GM13977 (cell line): ENCODE measurements around the gene MARCHF9.

Experiments
- DNase-seq: peaks from one replicate; pipeline ENCODE4 v3.0.0; 2012; ENCODE audit warnings: low spot score
- in situ Hi-C: fragments of 300-500 bp; cut with MboI; formaldehyde crosslinking; loops from one replicate; pipeline ENCODE4 v1.12.0; 2022; ENCODE audit warnings: low sequenced_read_pairs, low pct_unique_long_range_greater_than_20kb, mixed read lengths, inconsistent platforms; ENCODE audit not compliant: unreplicated experiment
- TF ChIP-seq, protein P1 (sequence below): IDR thresholded peaks from 2 replicates; pipeline ENCODE4 v1.5.1; 2012; ENCODE audit warnings: mild to moderate bottlenecking, control low read depth; ENCODE audit not compliant: insufficient read depth; ENCODE audit errors: extremely low read depth, missing control alignments

MARCHF9 gene

GRCh38 chr12:57730336-57731067 is 24.4 kb upstream of the MARCHF9 start:
- no peak for DNase-seq
- in situ Hi-C loops, result no loop called here
- TF ChIP-seq, protein P1, sequence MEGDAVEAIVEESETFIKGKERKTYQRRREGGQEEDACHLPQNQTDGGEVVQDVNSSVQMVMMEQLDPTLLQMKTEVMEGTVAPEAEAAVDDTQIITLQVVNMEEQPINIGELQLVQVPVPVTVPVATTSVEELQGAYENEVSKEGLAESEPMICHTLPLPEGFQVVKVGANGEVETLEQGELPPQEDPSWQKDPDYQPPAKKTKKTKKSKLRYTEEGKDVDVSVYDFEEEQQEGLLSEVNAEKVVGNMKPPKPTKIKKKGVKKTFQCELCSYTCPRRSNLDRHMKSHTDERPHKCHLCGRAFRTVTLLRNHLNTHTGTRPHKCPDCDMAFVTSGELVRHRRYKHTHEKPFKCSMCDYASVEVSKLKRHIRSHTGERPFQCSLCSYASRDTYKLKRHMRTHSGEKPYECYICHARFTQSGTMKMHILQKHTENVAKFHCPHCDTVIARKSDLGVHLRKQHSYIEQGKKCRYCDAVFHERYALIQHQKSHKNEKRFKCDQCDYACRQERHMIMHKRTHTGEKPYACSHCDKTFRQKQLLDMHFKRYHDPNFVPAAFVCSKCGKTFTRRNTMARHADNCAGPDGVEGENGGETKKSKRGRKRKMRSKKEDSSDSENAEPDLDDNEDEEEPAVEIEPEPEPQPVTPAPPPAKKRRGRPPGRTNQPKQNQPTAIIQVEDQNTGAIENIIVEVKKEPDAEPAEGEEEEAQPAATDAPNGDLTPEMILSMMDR, result no peak

DNA sequence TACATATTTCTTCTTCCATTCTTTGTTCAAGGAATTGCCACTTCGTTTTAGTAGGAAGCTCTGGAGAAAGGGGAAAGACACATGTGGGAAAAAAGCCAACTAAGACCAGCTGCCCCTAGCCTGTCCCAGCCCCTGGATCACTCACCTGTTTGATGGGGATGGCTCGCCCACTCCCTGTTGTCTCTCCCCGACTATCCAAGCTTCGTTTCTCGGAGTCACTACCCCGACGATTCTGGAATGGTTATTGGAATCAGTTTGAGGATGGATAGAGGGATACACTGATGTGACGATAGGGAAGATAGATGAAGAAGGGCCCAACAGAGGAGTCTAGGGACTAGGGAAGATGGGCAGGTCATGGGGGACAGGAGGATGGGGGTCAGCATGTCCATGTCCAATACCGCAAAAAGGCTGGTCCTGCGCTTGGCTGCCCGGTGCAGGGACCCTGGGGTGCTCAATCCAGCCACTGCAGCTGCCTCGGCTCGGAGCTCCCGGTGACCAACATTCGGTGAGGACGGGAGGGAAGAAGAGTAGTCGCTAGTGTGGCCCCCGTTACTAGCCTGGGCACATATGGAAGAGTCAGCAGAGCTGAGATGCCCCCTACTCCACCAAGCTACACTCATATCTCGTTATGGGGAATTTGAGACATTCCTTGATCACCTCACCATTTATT is 23.4 kb upstream of the MARCHF9 start:
- TF ChIP-seq, protein P1, result no peak
- no peak for DNase-seq
- in situ Hi-C loops, result no loop called here

GRCh38 chr12:57732270-57732669 is 22.6 kb upstream of the MARCHF9 start:
- TF ChIP-seq, protein P1, result no peak
- no peak for DNase-seq
- in situ Hi-C loops, result no loop called here

DNA sequence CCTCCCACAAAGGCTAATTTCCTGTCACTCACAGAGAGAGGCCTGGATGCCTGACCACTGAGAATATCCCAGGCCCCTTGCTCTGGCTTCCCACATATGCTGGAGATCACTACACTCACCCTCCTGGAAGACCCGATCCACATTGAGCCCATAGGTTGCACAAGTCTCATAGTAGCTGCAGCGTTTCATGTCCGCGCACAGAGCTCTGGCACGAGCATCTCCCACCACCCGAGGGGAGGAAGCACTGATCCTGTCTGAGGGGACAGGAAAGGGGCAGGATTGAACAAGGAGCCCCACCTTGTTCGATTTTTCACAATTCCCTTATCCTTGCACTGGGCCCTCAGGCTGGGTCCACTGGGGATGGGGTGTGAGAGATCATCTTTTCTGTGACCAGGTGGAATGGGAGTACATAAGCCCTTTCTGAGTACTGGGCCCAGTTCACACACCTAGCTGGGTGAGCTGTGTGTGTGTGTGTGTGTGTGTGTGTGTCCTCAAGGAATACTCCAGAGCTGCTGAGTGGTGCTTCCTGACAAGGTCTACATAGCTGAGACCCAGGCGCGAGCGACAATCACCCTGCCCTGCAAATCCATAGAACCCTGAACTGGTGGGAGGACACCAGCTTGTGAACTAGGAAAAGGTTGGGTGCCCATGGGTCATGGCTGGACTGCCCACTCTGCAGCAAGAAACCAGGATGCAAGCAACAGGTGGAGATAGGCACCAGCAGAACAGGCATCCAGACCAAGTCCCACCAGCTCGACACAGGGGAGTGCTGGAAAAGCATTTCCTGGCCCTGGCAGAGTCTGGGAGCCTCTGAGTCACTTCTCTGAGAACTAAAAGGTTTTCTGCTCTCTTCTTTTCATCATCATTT is 21.9 kb upstream of the MARCHF9 start:
- in situ Hi-C loops, result no loop called here
- TF ChIP-seq, protein P1, result no peak
- no peak for DNase-seq

- DNase-seq, result no peak
- TF ChIP-seq, protein P1, result no peak
- in situ Hi-C loops, result no loop called here
These were observed 21.0 kb upstream of the MARCHF9 start for GRCh38 chr12:57733928-57734327.

GRCh38 chr12:57734591-57734990 is 20.3 kb upstream of the MARCHF9 start:
- in situ Hi-C loops, result no loop called here
- DNase-seq, result no peak
- TF ChIP-seq, protein P1, result no peak
